Colon (tissue), 2 donors: Measurements from ENCODE around the gene SLC46A3.

ENCODE experiments used
- FAIRE-seq: peaks from 2 replicates; lab custom pipeline; 2012; peaks lifted over from hg19 to GRCh38; lab: Jason Lieb, UNC
- donor health status: control.
- donor health status: control.

Gene SLC46A3

GRCh38 chr13:28679628-28680027 is 39.1 kb downstream of the SLC46A3 start:
- FAIRE-seq, result no peak

DNA sequence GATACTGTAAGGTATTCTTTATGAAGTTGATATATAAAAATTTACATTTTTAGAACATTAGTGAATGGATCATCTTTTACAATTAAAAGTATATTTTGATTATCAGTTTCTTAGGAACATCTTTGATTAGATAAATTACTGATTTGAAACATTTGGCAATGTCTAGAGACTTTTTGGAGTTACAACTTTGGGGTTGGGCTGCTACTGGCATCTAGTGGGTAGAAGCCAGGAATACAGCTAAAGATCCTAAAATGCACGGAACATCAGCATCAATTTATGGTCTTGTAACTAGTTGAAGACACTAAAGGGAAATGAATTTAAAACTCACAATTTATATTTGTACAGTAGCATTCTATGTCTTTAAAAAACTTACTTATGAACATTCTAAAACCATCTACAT is 40.0 kb downstream of the SLC46A3 start:
- FAIRE-seq, result no peak

GRCh38 chr13:28671126-28671792 is 47.5 kb downstream of the SLC46A3 start:
- no peak for FAIRE-seq

GRCh38 chr13:28666897-28667488 is 51.8 kb downstream of the SLC46A3 start:
- no peak for FAIRE-seq

- FAIRE-seq, result no peak
These were observed 59.2 kb downstream of the SLC46A3 start for GRCh38 chr13:28659621-28659970.

DNA sequence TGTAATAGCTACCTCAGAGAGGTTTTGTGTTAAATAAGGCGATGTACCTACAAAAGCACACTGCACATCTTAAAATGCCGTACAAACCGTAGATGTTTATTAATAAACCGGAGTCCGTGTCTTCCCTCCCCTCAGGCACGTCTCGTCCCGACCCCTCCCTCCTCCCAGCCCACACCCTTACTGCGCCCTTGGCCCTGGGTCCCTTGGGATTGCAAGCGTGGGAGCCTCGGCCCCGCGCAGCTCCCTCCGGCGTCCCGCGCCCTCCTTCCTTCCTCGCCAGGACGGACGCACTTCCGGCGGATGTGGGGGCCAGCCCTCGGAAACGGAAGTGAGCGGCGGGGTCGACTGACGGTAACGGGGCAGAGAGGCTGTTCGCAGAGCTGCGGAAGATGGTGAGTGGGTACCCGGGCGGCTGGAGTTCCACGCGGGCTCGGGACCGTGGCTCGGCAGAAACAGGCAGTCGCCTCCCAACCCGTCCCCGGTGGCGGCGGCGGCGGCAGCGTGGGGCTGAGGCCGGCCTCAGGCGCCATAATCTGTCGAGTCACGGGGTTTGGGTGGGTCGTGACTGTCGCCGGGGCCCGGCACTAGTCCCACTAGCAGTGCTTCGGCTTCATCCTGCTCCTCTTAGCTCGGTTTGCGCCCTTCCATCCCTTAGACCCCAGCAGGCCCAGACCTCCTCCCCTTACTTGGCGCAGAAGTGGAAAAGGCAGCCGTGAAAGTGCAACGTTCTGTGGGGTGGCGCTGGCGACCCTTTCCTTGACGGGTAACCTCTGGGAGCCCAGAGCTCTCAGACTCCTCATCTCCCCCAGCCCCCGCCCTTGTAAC is 59.8 kb downstream of the SLC46A3 start, which contains the start of gene POMP:
Gene POMP, plus strand, starts transcription at position 335 of the 825 bp plus-strand sequence. Its CDS starts 55 bp downstream, at position 390.
- FAIRE-seq, result no peak

DNA sequence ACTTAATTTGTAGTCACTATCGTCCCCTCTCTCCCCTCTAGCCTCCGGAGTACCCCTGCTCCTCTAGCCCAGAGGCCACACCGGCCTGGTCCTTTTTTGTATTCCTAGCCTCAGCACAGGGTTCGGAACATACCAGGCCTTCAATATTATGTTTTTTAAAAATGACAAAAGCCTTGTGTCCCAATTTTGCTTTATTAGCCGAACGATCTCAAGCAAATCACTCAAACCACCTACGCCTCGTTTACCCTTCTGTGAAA is 60.3 kb downstream of the SLC46A3 start:
- no peak for FAIRE-seq

DNA sequence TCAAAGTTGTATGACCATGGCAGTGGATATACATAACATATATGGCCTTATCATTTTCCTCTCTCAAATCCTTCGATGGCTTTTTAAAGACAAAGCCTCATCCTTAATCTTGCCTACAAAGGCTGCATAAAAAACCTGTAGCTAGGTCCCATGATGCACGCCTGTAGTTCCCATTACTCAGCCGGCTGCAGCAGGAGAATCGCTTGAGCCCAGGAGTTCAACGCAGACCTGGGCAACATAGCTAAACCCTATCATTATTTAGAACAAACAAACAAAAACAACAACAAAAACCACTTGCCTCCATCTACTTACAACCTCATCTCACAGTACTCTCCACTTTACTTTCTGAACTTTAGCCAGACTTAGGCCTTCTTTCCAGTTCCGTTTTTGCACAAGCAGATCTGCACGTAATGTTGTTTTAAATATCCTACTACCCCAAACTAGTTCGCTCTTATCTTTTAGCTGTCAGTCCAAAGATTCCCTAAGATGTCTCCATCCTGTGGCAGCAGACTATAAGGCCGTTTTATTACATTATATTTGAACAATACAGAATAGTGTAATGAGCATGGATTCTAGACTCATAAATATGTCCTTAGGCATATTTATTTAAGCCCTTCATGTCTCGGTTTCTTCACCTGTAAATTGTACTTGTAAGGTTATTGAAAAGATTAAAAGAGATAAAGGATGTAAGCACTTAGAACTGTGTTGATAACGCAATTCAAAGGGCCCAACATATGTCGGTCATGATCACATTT is 60.8 kb downstream of the SLC46A3 start:
- FAIRE-seq, result no peak

DNA sequence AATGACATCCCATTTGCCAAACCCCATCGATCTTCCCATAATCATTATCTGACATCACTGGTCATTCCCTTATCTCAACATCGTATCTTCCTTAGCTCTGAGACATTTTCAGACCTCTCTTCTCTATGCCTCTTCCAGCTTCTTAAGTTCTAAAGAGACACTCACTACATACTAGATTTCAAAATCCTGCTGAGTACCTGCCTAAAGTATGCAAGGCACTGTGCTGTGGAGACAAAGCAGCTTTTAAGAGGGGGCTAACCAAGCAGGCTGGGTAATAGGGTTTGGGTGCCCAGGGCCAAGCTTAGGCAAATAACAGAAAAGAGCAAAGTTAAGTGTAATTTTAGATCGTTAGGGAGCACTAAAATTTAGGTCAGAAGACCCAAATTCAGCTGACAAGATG is 63.2 kb downstream of the SLC46A3 start:
- no peak for FAIRE-seq

DNA sequence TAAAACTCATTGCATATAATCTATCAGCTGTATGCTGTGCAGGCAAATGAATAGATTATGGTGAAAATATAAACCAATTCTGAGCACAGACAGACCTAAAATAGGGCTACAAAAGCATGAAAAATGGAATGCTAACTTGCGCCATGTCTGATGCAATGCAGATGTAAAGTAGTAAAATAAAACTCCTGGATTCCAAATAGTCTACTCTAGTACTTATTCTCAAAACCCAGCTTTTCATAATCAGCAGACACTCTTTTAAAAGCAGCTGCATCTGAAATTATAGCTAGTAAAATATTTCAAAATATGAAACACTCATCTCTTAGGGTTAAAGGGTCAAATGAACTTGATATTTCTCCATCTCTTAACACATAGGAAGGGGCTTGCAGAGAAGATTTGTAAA is 64.5 kb downstream of the SLC46A3 start:
- no peak for FAIRE-seq

DNA sequence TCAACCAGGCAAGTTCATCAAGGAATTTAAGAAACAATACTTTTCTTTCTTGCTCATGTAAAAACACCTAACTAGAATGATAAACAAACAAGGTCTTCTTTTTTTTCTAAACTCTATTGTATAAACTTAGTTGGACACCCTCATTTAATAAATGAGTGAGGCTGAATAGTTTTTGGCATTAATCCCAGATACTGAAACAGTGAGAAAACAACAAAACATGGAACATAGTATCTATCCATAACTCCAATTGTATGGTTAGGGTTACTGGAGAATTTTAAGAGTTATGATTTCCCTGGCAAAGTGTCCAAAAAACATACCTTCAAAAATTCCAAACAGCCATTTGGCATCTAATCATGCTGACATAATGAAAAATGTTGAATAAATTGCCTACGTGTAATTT is 65.7 kb downstream of the SLC46A3 start:
- FAIRE-seq, result no peak

- FAIRE-seq, result no peak
These were observed 66.9 kb downstream of the SLC46A3 start for GRCh38 chr13:28651810-28652401.

DNA sequence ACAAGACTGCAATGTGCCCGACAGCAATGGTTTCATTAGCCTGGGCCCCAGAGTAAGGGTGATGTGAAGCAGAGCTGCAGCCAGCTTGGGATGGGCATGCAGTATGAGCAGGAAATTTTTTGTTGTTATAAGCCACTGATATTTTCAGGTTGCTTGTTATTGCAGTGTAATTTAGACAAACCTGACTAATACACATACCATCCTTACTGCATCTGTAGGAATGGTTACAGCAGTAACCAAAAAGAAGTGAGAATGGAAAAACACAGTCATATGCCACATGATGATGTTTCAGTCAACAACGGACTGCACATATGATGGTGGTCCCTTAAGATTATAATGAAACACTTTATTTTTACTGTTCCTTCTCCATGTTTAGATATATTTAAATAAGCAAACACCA is 68.5 kb downstream of the SLC46A3 start:
- no peak for FAIRE-seq
